CD14-positive monocyte (primary cell): ENCODE data around the gene ARHGAP12. TPM values are rescaled to one million over a fixed set of nuclear protein-coding genes. Genes with fewer than 3 reads are reported as not detected.
A peak's percentile ranks its signal among the peaks of the same experiment; 100 is the strongest.

Experiments
- DNase-seq, 3 donors: peaks; one replicate each; pipeline ENCODE4 v3.0.0-alpha.2; 2011 to 2022
- H2AFZ ChIP-seq: 2 replicates; pipeline ENCODE4 v1.6.0; 2012; ENCODE audit warnings: mild to moderate bottlenecking, low read depth, low read length, inconsistent platforms; ENCODE audit not compliant: insufficient read depth, poor library complexity, severe bottlenecking
- H3K27ac ChIP-seq, 2 donors: 1 replicate in 1 of 2; 2 replicates in 1 of 2; pipeline ENCODE4 v1.5.1; 2012 to 2013; ENCODE audit warnings: low read length in 2 of 2, control low read depth in 1 of 2, inconsistent platforms in 1 of 2, low read depth in 1 of 2, mild to moderate bottlenecking in 1 of 2
- H3K27me3 ChIP-seq, 2 donors: one replicate each; pipeline versions ENCODE4 v1.6.0 to v1.6.1; 2011 to 2013; ENCODE audit warnings: low read length in 2 of 2; ENCODE audit not compliant: control insufficient read depth in 2 of 2, insufficient read depth in 2 of 2
- H3K36me3 ChIP-seq, 2 donors: replicated peaks in 1 of 2; 1 replicate in 1 of 2; 2 replicates in 1 of 2; pipeline versions ENCODE4 v1.5.1 to v1.6.1; 2012 to 2013; ENCODE audit warnings: low read length in 2 of 2, control low read depth in 1 of 2, inconsistent platforms in 1 of 2, mild to moderate bottlenecking in 1 of 2; ENCODE audit not compliant: insufficient read depth in 2 of 2, control insufficient read depth in 1 of 2
- H3K4me1 ChIP-seq, 2 donors: 1 replicate in 1 of 2; 2 replicates in 1 of 2; pipeline versions ENCODE4 v1.5.1 to v1.6.1; 2012 to 2013; ENCODE audit warnings: low read length in 2 of 2, control low read depth in 1 of 2, inconsistent platforms in 1 of 2, mild to moderate bottlenecking in 1 of 2, moderate library complexity in 1 of 2; ENCODE audit not compliant: insufficient read depth in 2 of 2, control insufficient read depth in 1 of 2
- H3K4me2 ChIP-seq: replicated peaks from 2 replicates; pipeline ENCODE3; 2012; ENCODE audit warnings: low read length, moderate library complexity, mild to moderate bottlenecking; ENCODE audit not compliant: poor library complexity, severe bottlenecking; ENCODE audit errors: extremely low read depth
- H3K4me3 ChIP-seq, 3 experiments: fragments of 200-600 bp in 1 of 3; sonication (generic) in 1 of 3; replicated peaks in 1 of 3; 1 replicate in 2 of 3; 2 replicates in 1 of 3; pipeline ENCODE4 v1.5.1; 2011 to 2013; ENCODE audit warnings: low read length in 3 of 3, mild to moderate bottlenecking in 3 of 3, control low read depth in 2 of 3, low read depth in 2 of 3, inconsistent platforms in 1 of 3, moderate library complexity in 1 of 3
- H3K79me2 ChIP-seq: 2 replicates; pipeline ENCODE4 v1.6.0; 2012; ENCODE audit warnings: mild to moderate bottlenecking, control low read depth, inconsistent platforms, low read length, moderate library complexity; ENCODE audit not compliant: insufficient read depth
- H3K9ac ChIP-seq: 2 replicates; pipeline ENCODE4 v1.6.0; 2017; ENCODE audit warnings: low read length, mild to moderate bottlenecking; ENCODE audit not compliant: insufficient read depth, poor library complexity, severe bottlenecking
- H3K9me3 ChIP-seq, 2 donors: replicated peaks in 1 of 2; 1 replicate in 1 of 2; 2 replicates in 1 of 2; pipeline versions ENCODE4 v1.5.1 to v1.6.1; 2012 to 2013; ENCODE audit warnings: low read length in 2 of 2, control low read depth in 1 of 2; ENCODE audit not compliant: control insufficient read depth in 1 of 2, insufficient read depth in 1 of 2
- H4K20me1 ChIP-seq: 2 replicates; pipeline ENCODE4 v1.6.0; 2012; ENCODE audit warnings: mild to moderate bottlenecking, low read length, control low read depth, moderate library complexity; ENCODE audit not compliant: insufficient read depth
- H3K27ac Mint-ChIP-seq, 7 donors: one replicate each; pipeline ENCODE4 v1.8.0; 2020; ENCODE audit warnings: mild to moderate bottlenecking in 7 of 7, mixed read lengths in 7 of 7, moderate library complexity in 6 of 7, inconsistent platforms in 2 of 7
- H3K27me3 Mint-ChIP-seq, 3 donors: one replicate each; pipeline ENCODE4 v1.8.0; 2021 to 2022; ENCODE audit warnings: low read depth in 3 of 3, mild to moderate bottlenecking in 3 of 3, mixed read lengths in 3 of 3, moderate library complexity in 3 of 3, inconsistent platforms in 1 of 3
- H3K36me3 Mint-ChIP-seq, 2 donors: one replicate each; pipeline ENCODE4 v1.8.0; 2020; ENCODE audit warnings: mixed read lengths in 2 of 2, inconsistent platforms in 1 of 2, mild to moderate bottlenecking in 1 of 2
- H3K4me1 Mint-ChIP-seq: one replicate; pipeline ENCODE4 v1.8.0; 2020; ENCODE audit warnings: mild to moderate bottlenecking, mixed read lengths
- H3K4me3 Mint-ChIP-seq, 2 donors: one replicate each; pipeline ENCODE4 v1.8.0; 2020; ENCODE audit warnings: mild to moderate bottlenecking in 2 of 2, mixed read lengths in 2 of 2, moderate library complexity in 1 of 2
- H3K9me3 Mint-ChIP-seq, 7 donors: one replicate each; pipeline ENCODE4 v1.8.0; 2020 to 2022; ENCODE audit warnings: mixed read lengths in 7 of 7, mild to moderate bottlenecking in 6 of 7, moderate library complexity in 6 of 7, inconsistent platforms in 2 of 7
- CTCF ChIP-seq: fragments of 200-600 bp; IDR thresholded peaks from one replicate; pipeline ENCODE4 v1.8.0; 2022; ENCODE audit warnings: antibody characterized with exemption, mild to moderate bottlenecking
- WGBS: methylation state at CpG from one replicate; pipeline ENCODE4 v1.1.5; 2013; ENCODE audit warnings: missing lambda C conversion rate; ENCODE audit not compliant: insufficient coverage; 5-methylcytosine and 5-hydroxymethylcytosine counted together
- intact Hi-C, 2 donors: fragments of 100-400 bp; cut with micrococcal nuclease; formaldehyde crosslinking; loops; one replicate each; pipeline versions ENCODE4 v1.15.0 to v1.15.1; 2023
- polyA plus RNA-seq, 3 donors: library from polyadenylated mRNA; depleted of rRNA in 1 of 3; unstranded in 2 of 3; stranded (reverse) in 1 of 3; fragments of 300-500 nt in 2 of 3; fragments of >200 nt in 1 of 3; fragmentation: Illumina TruSeq in 2 of 3; gene quantifications; 1 replicate in 2 of 3; 2 replicates in 1 of 3; pipeline ENCODE4 v1.2.3, GENCODE V29; 2012 to 2021

The ARHGAP12 gene
- polyA plus RNA-seq, 3 donors = 3.2 to 15.5 (median 4.7) TPM

DNA sequence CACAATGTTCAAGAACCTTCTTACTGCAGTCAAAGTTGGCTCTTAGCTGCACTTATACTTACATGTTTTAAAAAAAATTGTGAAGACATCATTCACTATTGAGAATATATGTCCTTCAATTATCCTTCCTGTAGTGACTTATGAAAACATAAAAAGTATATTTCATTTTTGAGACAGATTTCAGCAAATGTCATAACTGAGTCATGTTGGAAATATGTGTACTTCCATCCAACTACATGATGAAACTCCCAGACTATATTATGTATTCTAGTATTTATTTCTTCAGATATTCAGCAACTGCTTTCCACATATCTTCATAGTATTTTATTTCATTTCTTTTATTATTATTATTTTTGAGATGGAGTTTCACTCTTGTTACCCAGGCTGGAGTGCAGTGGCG is 160.2 kb downstream of the ARHGAP12 start:
- no peak overlapping the region for H3K4me2 ChIP-seq
- DNase-seq = no peak
- no peaks in the 10 kb centered on the region for H4K20me1 ChIP-seq
- no peaks in the 10 kb centered on the region for H3K27me3 ChIP-seq
- no peak overlapping the region for H3K27ac Mint-ChIP-seq
- peaks cover 0 to 10% (median 0%) of the 10 kb centered on the region in 7 donors for H3K9me3 Mint-ChIP-seq
- no CpG with 5 or more reads among the region's 1 CpG for WGBS
- H2AFZ ChIP-seq = no peak overlapping the region
- H3K27me3 Mint-ChIP-seq = no peaks in the 10 kb centered on the region
- H3K27ac ChIP-seq = no peak overlapping the region
- no peak overlapping the region for H3K4me3 Mint-ChIP-seq
- TF ChIP-seq CTCF = no peak
- no peaks in the 10 kb centered on the region for H3K4me1 Mint-ChIP-seq
- no peaks in the 10 kb centered on the region for H3K9me3 ChIP-seq
- H3K4me3 ChIP-seq = no peak overlapping the region
- H3K4me1 ChIP-seq = no peaks in the 10 kb centered on the region
- no peaks in the 10 kb centered on the region for H3K36me3 ChIP-seq
- no peaks in the 10 kb centered on the region for H3K36me3 Mint-ChIP-seq
- H3K9ac ChIP-seq = no peak overlapping the region
- no peaks in the 10 kb centered on the region for H3K79me2 ChIP-seq
- intact Hi-C loops = loop anchor here (10.0 kb wide), 3 partner anchors 164 to 734 kb away; partner anchors contain the start of gene ZNF438 (in 1 of the 2)

- no peak overlapping the region for H3K4me3 ChIP-seq
- H3K4me1 ChIP-seq = peaks cover 20 to 23% of the 10 kb centered on the region in 2 donors
- peaks cover 0 to 10% (median 0%) of the 10 kb centered on the region in 7 donors for H3K9me3 Mint-ChIP-seq
- no peak overlapping the region for H3K9ac ChIP-seq
- no peaks in the 10 kb centered on the region for H3K27me3 Mint-ChIP-seq
- H3K27ac ChIP-seq = no peak overlapping the region
- H3K79me2 ChIP-seq = no peaks in the 10 kb centered on the region
- H3K36me3 ChIP-seq = no peaks in the 10 kb centered on the region
- no peaks in the 10 kb centered on the region for H3K36me3 Mint-ChIP-seq
- H3K9me3 ChIP-seq = no peaks in the 10 kb centered on the region
- WGBS = 95% methylated on average over 9 of the region's 9 CpGs
- no peaks in the 10 kb centered on the region for H3K27me3 ChIP-seq
- no peak for DNase-seq
- no peaks in the 10 kb centered on the region for H4K20me1 ChIP-seq
- H3K4me1 Mint-ChIP-seq = peaks cover 21% of the 10 kb centered on the region
- no peak overlapping the region for H3K4me3 Mint-ChIP-seq
- H3K4me2 ChIP-seq = no peak overlapping the region
- no peak for TF ChIP-seq CTCF
- peak overlapping the region in 1 of 7 donors; percentile 46 for H3K27ac Mint-ChIP-seq
- H2AFZ ChIP-seq = no peak overlapping the region
- intact Hi-C loops = loop anchor here (10.0 kb wide), 3 partner anchors 161 to 731 kb away; partner anchors contain the start of gene ZNF438 (in 1 of the 2)
Observed at GRCh38 chr10:31765541-31765940, 163.1 kb downstream of the ARHGAP12 start.
